SK-N-SH treated with all-trans-retinoic acid at 6 μM for 48 hours (cell line): ENCODE measurements around the gene ENOSF1.

Experiments used
- TOX ChIP-seq: fragments of 250-450 bp; sonication (Bioruptor Pico); IDR thresholded peaks from 2 replicates; pipeline ENCODE4 v1.8.0; 2021; ENCODE audit warnings: mild to moderate bottlenecking, moderate library complexity, borderline replicate concordance
- ZFP30 ChIP-seq: fragments of 450-650 bp; formaldehyde crosslinking; IDR thresholded peaks from 2 replicates; pipeline ENCODE4 v1.5.0; 2022; ENCODE audit warnings: mild to moderate bottlenecking, moderate library complexity

- TF ChIP-seq TOX (no peak), ZFP30 (CRISPR knock-in tag) (no peak)
These were observed 55.0 kb downstream of the ENOSF1 start, which contains the start of gene TYMS for GRCh38 chr18:657311-658000.
